KOPT-K1 (cell line): ENCODE data around the gene ARHGEF5.
"Not testable (repeated sequence)": the region's sequence is repeated elsewhere in the genome, so short reads cannot be mapped to it uniquely, and the experiment has no call there.

ENCODE experiments used
- H3K27ac ChIP-seq: fragments of 200-600 bp; sonication (generic); 2 replicates; pipeline ENCODE4 v1.5.1; 2016; ENCODE audit warnings: antibody characterized with exemption, mild to moderate bottlenecking, low read depth, low read length; ENCODE audit not compliant: poor library complexity, severe bottlenecking
- H3K36me3 ChIP-seq: fragments of 200-600 bp; sonication (generic); 2 replicates; pipeline ENCODE4 v1.5.1; 2017; ENCODE audit warnings: antibody characterized with exemption, mild to moderate bottlenecking, low read length, moderate library complexity; ENCODE audit not compliant: insufficient read depth
- H3K9me3 ChIP-seq: fragments of 200-600 bp; sonication (generic); 2 replicates; pipeline ENCODE4 v1.5.1; 2017; ENCODE audit warnings: antibody characterized with exemption, low read length, mild to moderate bottlenecking; ENCODE audit not compliant: insufficient read depth, poor library complexity, severe bottlenecking

Gene ARHGEF5

DNA sequence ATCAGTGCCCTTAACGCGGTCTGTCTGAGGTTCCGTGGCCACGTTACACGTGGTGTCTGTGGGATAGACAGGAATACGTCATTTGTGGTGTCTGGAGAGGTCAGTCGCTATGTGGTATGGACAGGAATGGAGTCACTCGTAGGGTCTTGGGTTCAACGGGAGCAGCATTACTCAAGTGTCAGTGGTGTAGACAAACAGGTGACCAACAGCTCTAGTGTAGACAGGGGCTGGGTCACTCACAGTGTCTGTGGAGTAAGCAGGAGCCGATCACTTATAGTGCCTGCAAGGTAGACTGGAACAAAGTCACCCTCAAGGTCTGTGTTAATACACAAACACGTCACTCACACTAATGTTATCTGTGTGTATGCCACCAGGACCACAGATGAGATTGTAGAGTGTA is 1.7 kb downstream of the ARHGEF5 start:
- H3K27ac ChIP-seq, H3K36me3 ChIP-seq, H3K9me3 ChIP-seq: not testable (repeated sequence)

DNA sequence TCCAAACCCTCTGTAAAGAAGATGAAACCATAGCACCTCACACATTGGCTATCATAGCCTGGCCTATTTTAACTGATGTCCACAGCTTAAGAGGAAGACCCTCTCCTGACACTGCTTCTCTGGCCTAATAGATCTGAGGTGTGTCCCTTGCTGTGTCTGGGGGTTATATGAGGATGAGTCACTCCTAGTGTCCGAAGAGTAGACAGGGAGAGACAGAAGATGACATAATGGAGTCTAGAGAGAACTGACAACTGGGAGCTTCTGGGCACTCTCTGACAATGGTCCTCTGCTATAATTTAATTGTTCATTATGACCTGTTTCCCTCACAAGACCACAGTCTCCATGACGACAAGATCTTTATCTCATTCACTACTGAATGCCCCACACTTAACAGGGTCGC is 6.9 kb downstream of the ARHGEF5 start:
- not testable (repeated sequence) for H3K36me3 ChIP-seq, H3K27ac ChIP-seq, H3K9me3 ChIP-seq

DNA sequence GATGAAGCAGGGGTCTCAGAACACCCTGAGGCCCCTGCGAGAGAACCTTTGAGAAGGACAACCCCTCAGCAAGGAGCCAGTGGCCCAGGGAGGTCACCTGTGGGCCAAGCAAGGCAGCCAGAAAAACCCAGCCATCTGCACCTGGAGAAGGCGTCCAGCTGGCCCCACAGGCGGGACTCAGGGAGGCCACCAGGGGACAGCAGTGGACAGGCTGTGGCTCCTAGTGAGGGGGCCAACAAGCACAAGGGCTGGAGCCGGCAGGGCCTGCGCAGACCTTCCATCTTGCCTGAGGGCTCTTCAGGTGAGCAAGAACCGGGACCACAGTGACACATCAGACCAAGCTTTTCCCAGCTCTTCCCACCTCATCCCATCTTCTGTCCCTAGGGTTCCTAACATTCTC is 10.3 kb downstream of the ARHGEF5 start:
- not testable (repeated sequence) for H3K27ac ChIP-seq, H3K36me3 ChIP-seq, H3K9me3 ChIP-seq

DNA sequence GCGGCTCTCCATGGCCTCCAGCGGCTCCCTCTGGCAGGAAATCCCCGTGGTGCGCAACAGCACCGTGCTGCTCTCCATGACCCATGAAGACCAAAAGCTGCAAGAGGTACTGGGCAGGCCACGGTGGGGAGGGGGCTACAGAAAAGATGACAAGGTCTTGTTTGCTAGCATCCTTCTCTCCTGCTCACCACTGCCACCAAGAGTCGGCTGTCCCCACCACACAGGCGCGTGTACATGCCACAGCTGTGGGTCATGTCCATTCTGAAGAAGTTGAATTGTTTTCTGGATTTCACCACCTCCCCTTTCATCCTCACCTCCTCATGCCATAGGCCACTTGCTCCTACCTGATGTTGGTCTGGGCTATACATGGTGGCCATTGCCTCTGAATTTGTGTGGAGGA is 12.0 kb downstream of the ARHGEF5 start:
- H3K27ac ChIP-seq: not testable (repeated sequence)

DNA sequence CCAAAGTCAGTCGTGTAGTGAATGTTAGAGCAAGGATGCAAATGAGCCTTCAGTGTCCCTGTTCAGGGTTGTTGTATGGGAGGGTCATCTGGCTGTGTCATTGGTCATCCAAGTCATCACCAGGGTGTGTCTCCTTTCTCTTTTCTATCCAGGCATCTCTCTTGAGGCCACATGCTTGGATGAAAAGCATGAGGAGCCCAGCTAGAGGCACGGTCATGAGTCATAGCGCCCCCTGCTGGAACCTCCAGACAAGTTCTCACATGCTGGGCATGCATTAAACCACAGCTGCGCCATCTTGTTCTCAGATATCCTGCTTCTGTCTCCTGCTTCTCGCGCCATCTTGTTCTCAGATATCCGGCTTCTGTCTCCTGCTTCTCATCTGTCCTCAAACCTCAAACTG is 14.0 kb downstream of the ARHGEF5 start:
- H3K9me3 ChIP-seq, H3K36me3 ChIP-seq, H3K27ac ChIP-seq: not testable (repeated sequence)

More for the DNA sequence above, 12.0 kb downstream of the ARHGEF5 start:
- not testable (repeated sequence) for H3K9me3 ChIP-seq, H3K36me3 ChIP-seq

DNA sequence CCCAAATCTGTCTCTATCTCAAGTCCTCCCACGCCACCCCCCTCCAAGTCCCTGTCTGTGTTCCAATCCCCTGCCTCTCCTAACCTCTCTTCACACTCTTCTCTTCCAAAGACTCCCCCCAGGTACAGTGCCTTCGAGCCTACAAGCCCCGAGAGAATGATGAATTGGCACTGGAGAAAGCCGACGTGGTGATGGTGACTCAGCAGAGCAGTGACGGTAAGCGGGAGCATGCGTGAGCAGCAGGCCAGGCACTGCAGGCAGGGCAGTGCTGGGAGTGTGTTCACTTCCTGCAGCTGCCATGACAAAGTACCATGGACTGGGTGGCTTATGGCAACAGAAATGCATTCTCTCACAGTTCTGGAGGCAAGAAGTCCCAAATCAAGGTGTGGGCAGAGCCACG is 23.4 kb downstream of the ARHGEF5 start:
- Histone ChIP-seq H3K36me3 (no peaks in the 10 kb centered on the region), H3K27ac (no peak overlapping the region), H3K9me3 (no peaks in the 10 kb centered on the region)

DNA sequence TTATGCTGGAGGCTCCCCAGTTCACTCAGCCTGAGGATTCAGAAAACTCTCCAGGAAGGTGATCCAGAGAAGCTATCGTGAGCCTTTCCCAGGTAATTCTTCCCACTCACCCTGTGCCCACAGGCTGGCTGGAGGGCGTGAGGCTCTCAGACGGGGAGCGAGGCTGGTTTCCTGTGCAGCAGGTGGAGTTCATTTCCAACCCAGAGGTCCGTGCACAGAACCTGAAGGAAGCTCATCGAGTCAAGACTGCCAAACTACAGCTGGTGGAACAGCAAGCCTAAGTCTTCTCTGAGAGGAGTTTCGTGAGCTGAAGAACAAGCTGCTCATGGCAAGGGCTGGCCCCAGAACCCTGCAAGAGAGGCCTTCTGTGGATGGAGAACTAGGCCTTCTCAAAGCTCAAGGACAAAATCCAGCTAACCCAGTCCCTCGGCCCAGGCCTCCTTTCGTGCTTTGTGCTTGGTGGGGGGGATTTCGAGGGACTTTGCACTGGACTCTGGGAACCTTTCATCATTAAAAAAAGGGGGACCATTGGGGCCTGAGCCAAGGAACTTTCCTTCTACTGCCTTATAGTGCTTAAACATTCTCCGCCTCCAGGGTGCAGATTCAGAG is 24.7 kb downstream of the ARHGEF5 start:
- H3K36me3 ChIP-seq: no peaks in the 10 kb centered on the region
- H3K27ac ChIP-seq: no peak overlapping the region
- no peaks in the 10 kb centered on the region for H3K9me3 ChIP-seq

DNA sequence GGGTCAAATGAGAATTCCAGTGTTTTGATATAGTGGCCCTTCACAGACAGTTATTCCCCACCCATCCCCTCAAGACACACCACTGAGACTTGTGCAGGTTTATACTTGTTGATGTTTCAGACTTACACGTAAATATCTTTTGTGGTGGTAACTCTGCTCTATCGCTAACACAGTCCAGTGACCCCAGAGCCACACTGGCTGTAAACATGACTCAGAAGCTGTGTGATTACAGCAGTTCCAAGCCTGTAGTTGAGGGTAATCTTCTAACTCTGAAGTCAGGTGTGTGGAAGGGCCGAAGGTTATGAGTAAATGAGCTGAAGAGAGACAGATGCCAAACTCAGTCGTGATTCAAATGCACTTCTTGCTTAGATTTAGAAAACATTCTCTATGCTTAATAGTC is 28.9 kb downstream of the ARHGEF5 start:
- H3K27ac ChIP-seq: no peak overlapping the region
- H3K9me3 ChIP-seq: no peaks in the 10 kb centered on the region

DNA sequence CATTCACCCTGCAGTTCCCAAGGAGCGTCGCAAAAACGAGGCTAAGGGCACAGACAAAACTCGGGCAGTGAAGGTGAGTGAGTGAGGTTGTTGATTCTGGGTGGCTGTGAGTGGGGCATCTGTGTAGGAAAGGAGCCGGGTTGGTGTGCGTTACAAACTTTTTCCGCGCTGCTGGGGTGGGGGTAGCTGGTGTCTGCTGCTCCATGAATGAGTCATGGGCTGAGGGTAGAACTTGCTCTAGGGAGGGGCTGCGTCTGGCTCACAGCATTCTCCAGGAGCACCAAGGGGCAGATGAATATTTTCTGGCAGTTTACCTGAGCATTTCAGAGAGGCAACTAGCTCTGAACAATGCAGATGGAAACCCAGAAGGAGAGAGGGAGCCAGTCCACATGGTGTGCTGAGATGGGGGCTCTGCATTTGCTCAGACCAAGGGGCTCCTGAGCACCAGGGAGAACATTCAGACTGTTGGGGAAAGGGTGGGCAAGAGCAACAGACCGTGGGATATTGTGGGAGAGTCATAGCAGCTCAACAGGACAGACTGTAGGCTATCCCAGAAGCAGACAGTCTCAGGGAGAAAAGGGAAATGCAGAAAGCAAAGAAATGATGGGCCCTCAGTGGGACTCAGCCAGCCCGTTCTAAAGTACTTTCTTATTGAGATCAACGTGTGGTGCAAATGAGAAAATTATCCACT is 29.5 kb downstream of the ARHGEF5 start:
- H3K36me3 ChIP-seq: no peaks in the 10 kb centered on the region
- H3K9me3 ChIP-seq: no peaks in the 10 kb centered on the region
- H3K27ac ChIP-seq: no peak overlapping the region

More for the DNA sequence above, 28.9 kb downstream of the ARHGEF5 start:
- H3K36me3 ChIP-seq: no peaks in the 10 kb centered on the region

DNA sequence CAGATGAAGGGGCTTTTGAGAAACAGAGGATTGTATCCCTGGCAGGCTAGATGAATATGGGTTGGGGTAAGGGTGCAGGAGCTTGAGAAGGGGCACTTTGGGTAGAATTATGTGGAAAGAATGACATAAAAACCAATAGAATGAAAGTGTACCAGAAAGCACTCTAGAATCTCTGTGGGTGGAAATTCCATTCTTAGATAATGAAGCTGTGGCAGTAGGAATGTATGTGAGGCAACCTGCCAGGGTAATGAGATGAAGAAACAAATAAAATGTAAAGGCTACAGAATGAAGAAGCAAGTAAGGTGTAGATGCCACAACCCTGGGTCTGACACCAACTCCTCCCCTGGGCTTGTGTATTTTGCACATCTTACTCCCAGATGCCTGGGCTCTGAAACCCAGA is 31.5 kb downstream of the ARHGEF5 start:
- H3K27ac ChIP-seq: no peak overlapping the region
- no peaks in the 10 kb centered on the region for H3K9me3 ChIP-seq
- no peaks in the 10 kb centered on the region for H3K36me3 ChIP-seq

DNA sequence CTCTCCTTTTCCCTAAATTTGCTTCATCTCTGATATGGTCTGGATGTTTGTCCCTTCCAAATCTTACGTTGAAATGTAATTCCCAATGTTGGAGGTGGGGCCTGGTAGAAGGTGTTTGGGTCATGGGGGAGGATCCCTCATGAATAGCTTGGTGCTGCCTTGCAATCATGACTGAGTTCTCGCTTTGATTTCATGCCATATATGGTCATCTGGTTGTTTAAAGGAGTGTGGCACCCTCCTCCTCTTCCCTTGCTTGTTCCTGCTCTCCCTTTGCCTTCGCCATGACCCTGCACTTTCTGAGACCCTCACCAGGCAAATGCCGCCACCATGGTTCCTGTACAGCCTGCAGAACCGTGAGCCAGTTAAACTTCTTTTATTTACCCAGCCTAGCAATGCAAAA is 33.7 kb downstream of the ARHGEF5 start:
- Histone ChIP-seq H3K36me3 (no peaks in the 10 kb centered on the region), H3K27ac (no peak overlapping the region), H3K9me3 (no peaks in the 10 kb centered on the region)

DNA sequence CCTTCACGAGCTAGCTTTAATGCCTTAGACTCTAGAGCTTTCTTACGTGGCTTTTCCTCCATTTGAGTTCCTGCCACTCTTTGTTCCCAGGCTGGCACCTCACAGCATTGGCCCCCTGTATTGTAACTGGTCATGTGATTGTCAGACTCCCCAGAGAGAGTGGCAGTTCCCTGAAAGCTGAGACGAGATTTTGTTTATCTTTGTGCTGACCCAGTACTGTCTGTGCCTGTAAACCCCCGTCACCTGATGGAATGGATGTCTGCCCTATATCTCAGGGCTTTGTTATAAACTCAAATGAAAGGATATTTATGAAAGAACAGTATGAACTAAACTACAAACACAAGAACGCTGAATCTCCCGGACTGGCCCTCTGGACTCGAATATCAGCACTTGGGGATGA is 35.3 kb downstream of the ARHGEF5 start:
- Histone ChIP-seq H3K9me3 (no peaks in the 10 kb centered on the region), H3K36me3 (no peaks in the 10 kb centered on the region), H3K27ac (no peak overlapping the region)

DNA sequence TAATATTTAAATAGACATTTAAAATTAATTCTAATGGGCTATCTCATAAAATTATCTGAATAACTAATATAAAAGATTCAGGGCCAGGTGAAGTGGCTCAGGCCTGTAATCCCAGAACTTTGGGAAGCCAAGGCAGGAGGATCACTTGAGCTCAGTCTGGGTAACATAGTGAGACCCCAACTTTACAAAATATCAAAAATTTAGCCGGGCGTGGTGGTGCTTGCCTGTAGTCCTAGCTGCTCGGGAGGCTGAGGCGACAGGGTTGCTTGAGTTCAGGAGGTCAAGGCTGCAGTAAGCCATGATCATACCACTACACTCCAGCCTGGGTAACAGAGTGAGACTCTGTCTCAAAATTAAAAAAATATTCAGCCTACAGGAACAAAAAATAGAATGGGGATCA is 35.8 kb downstream of the ARHGEF5 start:
- no peaks in the 10 kb centered on the region for H3K9me3 ChIP-seq
- no peak overlapping the region for H3K27ac ChIP-seq
- H3K36me3 ChIP-seq: no peaks in the 10 kb centered on the region

DNA sequence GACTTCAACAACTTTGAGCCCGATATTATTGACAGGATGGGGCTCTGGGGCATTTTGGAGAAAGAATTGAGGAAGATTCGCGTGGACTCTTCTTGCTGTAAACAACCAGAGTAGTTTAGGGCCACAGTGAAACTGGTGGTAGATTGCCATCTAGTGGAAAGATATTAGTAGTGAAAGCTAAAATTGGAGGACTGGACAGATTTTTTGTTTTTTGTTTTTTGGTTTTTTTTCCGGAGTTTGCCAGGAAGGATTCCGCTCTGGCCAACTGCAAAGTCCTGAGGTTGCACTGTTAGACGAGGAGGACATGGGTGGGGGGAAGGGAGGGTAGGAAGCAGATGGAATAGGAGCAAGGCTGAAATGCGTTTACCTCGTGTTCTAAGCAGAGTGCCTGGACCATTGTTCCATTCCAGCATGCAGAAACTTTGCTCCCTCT is 36.6 kb downstream of the ARHGEF5 start:
- Histone ChIP-seq H3K36me3 (no peaks in the 10 kb centered on the region), H3K9me3 (no peaks in the 10 kb centered on the region), H3K27ac (no peak overlapping the region)

DNA sequence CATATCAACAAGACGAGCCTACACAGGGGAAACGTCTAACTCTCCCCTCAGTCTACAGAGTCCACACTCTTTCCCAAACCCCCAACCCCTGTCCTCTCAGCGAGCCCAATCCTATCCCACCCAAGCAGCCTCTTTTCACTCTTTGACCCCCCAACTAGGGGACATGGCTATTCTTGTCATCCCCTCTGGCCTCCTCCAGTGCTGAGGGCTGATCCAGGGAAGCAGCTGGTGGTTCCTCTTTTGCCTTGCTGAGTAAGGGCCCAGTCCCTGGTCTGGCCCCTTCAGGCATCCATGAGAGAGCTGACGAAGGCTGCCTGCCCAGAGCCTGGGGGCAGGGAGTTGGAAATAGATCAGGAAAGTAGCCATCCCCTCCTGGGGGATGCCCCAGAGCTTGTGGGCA is 41.9 kb downstream of the ARHGEF5 start:
- H3K9me3 ChIP-seq: no peaks in the 10 kb centered on the region
- H3K36me3 ChIP-seq: no peaks in the 10 kb centered on the region
- H3K27ac ChIP-seq: no peak overlapping the region

DNA sequence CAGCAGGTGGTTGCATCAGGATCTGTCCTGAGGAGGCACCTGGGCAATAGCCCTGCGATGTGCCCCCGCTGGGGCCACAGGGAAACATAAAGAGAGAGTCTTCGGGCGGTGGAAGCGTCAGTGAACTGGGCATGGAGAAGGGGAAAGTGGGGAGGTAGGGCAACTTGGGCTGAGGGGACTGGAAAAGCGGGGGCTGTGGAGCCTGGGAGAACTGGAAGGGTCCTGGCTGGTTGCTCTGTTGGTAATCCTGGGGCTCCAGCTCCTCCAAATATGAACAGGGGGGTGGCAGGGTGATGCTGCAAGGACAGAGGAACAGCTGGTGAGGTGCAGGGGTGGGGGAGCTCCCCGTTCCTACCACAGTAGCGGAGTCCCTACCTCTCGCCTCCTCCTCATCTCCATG is 43.1 kb downstream of the ARHGEF5 start:
- Histone ChIP-seq H3K36me3 (no peaks in the 10 kb centered on the region), H3K27ac (no peak overlapping the region), H3K9me3 (no peaks in the 10 kb centered on the region)
